Measurements from ENCODE around the gene MMS19.
"Not testable (repeated sequence)": the region's sequence is repeated elsewhere in the genome, so short reads cannot be mapped to it uniquely, and the experiment has no call there.

The MMS19 gene

DNA sequence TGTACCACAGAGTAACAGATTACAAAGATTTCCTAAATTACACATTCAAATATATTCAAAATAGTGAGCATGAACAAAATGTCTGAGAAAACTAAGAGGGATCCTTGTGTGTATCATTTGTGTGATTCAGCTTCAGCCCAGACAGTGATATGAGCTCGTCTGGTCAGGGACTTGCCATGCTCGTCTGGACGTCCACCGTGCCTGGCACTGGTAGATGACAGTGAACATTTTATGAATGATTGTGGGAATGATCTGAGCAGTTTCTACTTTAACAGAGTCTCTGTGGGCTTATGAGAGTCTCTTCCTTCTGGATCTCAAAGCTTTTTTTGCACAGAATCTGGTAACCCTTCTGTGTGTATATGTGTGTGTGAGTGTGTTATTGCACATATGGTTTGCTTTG lies 40.2 kb upstream of the MMS19 start:
- H3K27ac ChIP-seq (ENCODE audit: low read depth, low read length), result no peak overlapping the region
- no peak overlapping the region for H3K4me3 ChIP-seq (ENCODE audit: low read depth, low read length)
- H3K36me3 ChIP-seq (ENCODE audit: control insufficient read depth, insufficient read depth, low read length), result no peaks in the 10 kb centered on the region
- H3K27me3 ChIP-seq (ENCODE audit: control insufficient read depth, insufficient read depth, low read length), result no peaks in the 10 kb centered on the region
- H3K9ac ChIP-seq (ENCODE audit: low read depth, low read length), result no peak overlapping the region
- no peaks in the 10 kb centered on the region for H3K9me3 ChIP-seq (ENCODE audit: control insufficient read depth, insufficient read depth, low read length)
- peaks cover 22% of the 10 kb centered on the region for H3K4me1 ChIP-seq (ENCODE audit: control insufficient read depth, insufficient read depth, low read length)

DNA sequence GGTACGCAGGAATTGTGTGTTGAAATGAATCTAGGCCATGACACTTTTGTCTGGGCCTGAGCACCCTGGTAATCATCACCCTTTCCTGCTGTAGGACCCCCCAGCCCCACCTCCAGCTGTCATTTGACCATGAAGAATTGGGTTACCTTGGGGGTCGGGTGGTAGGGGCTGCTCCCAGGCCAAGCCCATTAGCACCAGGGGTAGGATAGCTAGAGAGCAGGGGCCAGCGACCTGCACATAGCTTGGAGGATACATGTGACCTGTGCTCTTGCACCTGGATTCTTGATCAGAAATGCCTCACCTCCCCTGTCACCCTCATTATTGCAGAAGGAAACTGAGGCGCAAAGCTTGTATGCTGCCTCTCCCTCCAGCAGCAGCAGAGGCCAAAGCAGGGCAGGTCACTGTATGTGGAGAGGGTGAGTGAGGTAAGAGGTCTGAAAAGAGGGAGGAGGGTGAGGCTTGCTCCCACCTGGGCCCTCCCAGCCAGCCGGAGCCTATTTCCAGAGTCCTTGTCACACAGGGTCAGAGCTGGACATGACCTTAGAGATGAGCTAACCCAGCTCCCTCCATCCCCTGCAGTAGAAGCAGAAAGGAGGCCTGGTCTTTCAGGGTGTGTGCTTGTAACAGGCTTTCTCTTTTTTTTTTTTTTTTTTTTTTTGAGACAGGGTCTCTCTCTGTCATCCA lies 39.1 kb upstream of the MMS19 start:
- H3K27ac ChIP-seq (ENCODE audit: low read depth, low read length), result no peak overlapping the region

DNA sequence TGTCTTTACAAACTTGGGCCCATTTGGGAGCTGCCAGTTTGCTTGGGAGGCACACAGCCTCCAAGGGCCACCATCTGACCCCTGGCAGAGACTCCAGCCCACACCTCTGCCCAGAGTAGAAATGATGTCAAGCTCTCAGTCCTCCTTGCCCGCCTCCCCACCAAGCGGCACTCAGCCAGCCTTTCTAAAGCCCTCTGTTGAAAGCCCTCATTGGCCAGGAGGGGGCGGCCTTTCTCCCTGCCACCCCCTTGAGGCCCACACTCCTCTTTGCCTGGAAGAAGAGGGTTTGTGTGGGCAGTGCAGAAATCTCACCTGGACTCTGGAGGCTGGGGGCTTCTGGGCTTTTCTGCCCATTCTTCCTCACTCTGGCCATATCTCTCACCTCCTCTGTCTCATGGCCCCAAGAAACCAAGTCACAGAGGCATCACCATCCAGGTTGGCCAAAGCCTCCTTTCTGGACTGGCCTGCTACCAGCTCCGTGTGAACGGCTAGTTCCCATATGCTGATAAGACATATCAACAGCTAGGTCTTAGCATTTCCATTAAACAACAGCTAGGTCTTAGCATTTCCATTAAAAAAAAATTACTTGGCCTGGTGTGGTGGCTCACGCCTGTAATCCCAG lies 36.6 kb upstream of the MMS19 start:
- 0 out of 2 replicates have a peak, but pooled peaks cover 2% of the 10 kb centered on the region for H3K9me3 ChIP-seq (ENCODE audit: control insufficient read depth, insufficient read depth, low read length)
- no peak overlapping the region for H3K4me3 ChIP-seq (ENCODE audit: low read depth, low read length)
- no peaks in the 10 kb centered on the region for H3K27me3 ChIP-seq (ENCODE audit: control insufficient read depth, insufficient read depth, low read length)
- no peak overlapping the region for H3K9ac ChIP-seq (ENCODE audit: low read depth, low read length)
- peaks cover 11% of the 10 kb centered on the region for H3K4me1 ChIP-seq (ENCODE audit: control insufficient read depth, insufficient read depth, low read length)
- no peaks in the 10 kb centered on the region for H3K36me3 ChIP-seq (ENCODE audit: control insufficient read depth, insufficient read depth, low read length)
- H3K27ac ChIP-seq (ENCODE audit: low read depth, low read length), result no peak overlapping the region

More for the DNA sequence above, 39.1 kb upstream of the MMS19 start:
- Histone ChIP-seq H3K36me3 (ENCODE audit: control insufficient read depth, insufficient read depth, low read length) (no peaks in the 10 kb centered on the region), H3K4me1 (ENCODE audit: control insufficient read depth, insufficient read depth, low read length) (peaks cover 22% of the 10 kb centered on the region), H3K9me3 (ENCODE audit: control insufficient read depth, insufficient read depth, low read length) (no peaks in the 10 kb centered on the region), H3K9ac (ENCODE audit: low read depth, low read length) (no peak overlapping the region), H3K27me3 (ENCODE audit: control insufficient read depth, insufficient read depth, low read length) (no peaks in the 10 kb centered on the region), H3K4me3 (ENCODE audit: low read depth, low read length) (no peak overlapping the region)

DNA sequence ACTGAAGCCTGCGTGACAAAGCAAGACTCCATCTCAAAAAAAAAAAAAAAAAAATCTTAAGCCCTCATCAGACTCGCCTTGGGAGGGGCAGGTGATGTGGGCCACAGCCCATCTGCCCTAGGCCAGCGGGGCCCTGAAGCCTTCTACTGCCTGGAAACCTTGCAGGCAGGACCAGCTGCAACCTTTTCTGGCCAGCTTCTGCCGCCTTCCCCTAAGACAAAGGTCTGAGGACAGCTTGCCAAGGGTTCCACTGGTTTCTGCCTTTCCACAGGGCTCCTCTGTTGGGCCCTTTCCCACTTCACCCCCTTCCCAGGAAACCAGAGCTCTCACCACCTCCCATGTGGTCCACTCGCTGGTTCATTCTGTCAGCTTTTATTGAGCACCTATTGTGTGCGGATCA lies 35.7 kb upstream of the MMS19 start:
- no peak overlapping the region for H3K4me3 ChIP-seq (ENCODE audit: low read depth, low read length)
- H3K27ac ChIP-seq (ENCODE audit: low read depth, low read length), result no peak overlapping the region
- H3K9ac ChIP-seq (ENCODE audit: low read depth, low read length), result no peak overlapping the region; the same call in 1 of the 2 replicates
- H3K4me1 ChIP-seq (ENCODE audit: control insufficient read depth, insufficient read depth, low read length), result 0 out of 2 replicates have a peak, but pooled peaks cover 6% of the 10 kb centered on the region
- 0 out of 2 replicates have a peak, but pooled peaks cover 3% of the 10 kb centered on the region for H3K9me3 ChIP-seq (ENCODE audit: control insufficient read depth, insufficient read depth, low read length)
- H3K36me3 ChIP-seq (ENCODE audit: control insufficient read depth, insufficient read depth, low read length), result no peaks in the 10 kb centered on the region
- no peaks in the 10 kb centered on the region for H3K27me3 ChIP-seq (ENCODE audit: control insufficient read depth, insufficient read depth, low read length)

DNA sequence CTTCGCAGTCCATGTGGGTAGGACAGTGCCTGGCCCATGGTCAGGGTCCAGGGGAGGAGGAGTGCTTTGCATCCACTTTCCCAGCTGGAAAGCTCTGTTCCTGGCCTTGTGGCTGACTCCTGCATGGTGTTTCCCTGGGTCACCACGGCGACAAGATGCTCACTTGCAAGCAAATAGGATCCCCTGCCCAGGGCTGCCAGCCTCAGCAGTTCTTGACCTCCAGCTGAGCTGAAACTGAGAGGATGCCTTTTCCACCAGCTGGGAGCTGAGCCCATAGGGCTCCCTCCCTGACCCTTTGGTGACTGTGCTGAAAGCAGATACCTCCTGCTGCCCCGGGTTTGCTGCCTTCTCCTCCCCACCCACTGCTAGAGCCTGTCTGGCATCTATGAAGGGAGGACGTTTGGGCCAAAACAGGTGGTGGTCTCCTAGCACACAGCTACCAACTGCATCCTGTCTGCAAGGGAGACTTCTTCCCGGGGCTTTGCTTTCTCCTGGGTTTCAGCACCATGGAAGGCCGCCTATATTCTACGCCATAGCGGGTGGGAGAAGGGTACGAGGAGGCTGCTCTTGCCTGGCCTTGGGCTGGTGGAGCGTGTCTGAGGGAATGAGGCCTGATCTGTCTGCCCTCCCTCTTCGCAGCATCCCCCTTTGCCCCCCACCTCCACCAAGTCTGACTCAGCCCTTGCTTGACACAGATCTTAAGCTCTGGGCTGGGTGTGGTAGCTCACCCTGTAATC lies 34.9 kb upstream of the MMS19 start:
- peak overlapping the region; percentile 59 for H3K27ac ChIP-seq (ENCODE audit: low read depth, low read length)
- H3K9me3 ChIP-seq (ENCODE audit: control insufficient read depth, insufficient read depth, low read length), result 0 out of 2 replicates have a peak, but pooled peaks cover 3% of the 10 kb centered on the region
- H3K4me3 ChIP-seq (ENCODE audit: low read depth, low read length), result no peak overlapping the region
- 0 out of 2 replicates have a peak, but pooled peaks cover 6% of the 10 kb centered on the region for H3K4me1 ChIP-seq (ENCODE audit: control insufficient read depth, insufficient read depth, low read length)
- no peak overlapping the region for H3K9ac ChIP-seq (ENCODE audit: low read depth, low read length)
- H3K36me3 ChIP-seq (ENCODE audit: control insufficient read depth, insufficient read depth, low read length), result no peaks in the 10 kb centered on the region
- H3K27me3 ChIP-seq (ENCODE audit: control insufficient read depth, insufficient read depth, low read length), result no peaks in the 10 kb centered on the region

DNA sequence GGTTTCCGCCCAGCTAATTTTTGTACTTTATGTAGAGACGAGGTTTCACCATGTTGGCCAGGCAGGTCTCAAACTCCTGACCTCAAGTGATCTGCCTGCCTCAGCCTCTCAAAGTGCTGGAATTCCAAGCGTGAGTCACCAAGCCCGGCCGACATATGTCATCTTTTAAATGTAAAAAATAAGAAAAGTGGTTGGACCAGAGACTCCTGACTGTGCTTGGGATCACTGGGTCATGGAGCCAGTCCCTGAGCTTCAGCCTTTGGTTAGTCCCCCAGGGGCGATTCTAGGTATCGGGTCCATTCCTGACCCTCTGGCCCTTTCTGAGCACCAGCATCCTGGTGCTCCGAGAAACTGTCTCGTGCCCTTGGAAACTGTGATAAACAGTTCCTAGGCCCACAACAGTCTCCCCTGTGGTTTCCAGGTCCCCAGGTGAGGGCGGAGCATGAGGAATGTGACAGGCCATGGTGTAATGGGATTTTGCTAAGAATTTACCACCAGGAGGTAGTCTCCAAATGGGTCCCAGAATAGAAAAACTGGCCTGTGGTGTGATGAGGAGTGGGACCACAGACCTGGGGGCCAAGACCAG lies 33.3 kb upstream of the MMS19 start:
- no peak overlapping the region for H3K4me3 ChIP-seq (ENCODE audit: low read depth, low read length)
- H3K9me3 ChIP-seq (ENCODE audit: control insufficient read depth, insufficient read depth, low read length), result 0 out of 2 replicates have a peak, but pooled peaks cover 3% of the 10 kb centered on the region
- H3K27me3 ChIP-seq (ENCODE audit: control insufficient read depth, insufficient read depth, low read length), result no peaks in the 10 kb centered on the region
- H3K9ac ChIP-seq (ENCODE audit: low read depth, low read length), result no peak overlapping the region
- H3K27ac ChIP-seq (ENCODE audit: low read depth, low read length), result no peak overlapping the region
- 0 out of 2 replicates have a peak, but pooled peaks cover 6% of the 10 kb centered on the region for H3K4me1 ChIP-seq (ENCODE audit: control insufficient read depth, insufficient read depth, low read length)
- no peaks in the 10 kb centered on the region for H3K36me3 ChIP-seq (ENCODE audit: control insufficient read depth, insufficient read depth, low read length)

DNA sequence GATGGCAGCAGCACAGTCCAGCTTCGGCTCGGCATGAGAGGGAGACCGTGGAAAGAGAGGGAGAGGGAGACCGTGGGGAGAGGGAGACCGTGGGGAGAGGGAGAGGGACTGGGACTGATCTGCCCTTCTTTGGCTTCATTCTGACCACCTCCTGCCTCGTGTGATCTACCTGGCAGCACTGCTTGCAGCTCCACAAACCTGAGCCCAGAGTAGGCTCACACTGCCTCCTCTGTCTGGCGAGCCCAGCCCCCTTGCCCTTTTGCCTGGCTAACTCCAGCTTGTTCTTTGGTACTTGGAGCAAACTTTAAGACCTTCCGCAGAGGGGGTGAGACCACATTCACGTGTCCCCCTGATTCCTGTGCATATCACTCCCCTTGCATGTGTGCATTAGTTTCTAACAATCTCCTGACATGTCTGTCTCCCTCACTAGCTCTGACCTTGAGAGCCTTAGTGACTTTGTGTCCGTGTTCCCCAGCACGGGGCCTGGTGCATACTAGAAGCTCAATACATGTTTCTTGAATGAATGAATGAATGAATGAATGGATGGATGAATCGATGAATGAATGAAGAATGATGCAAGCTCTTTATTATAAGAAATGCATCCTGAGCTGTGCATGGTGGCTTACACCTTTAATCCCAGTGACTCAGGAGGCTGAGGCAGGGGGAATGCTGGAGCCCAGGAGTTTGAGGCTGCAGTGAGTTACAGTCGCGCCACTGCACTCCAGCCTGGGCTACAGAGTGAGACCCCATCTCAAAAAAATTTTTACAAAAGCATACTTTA lies 31.7 kb upstream of the MMS19 start:
- Histone ChIP-seq H3K27ac (ENCODE audit: low read depth, low read length) (no peak overlapping the region), H3K9ac (ENCODE audit: low read depth, low read length) (no peak overlapping the region), H3K4me3 (ENCODE audit: low read depth, low read length) (no peak overlapping the region), H3K27me3 (ENCODE audit: control insufficient read depth, insufficient read depth, low read length) (no peaks in the 10 kb centered on the region), H3K36me3 (ENCODE audit: control insufficient read depth, insufficient read depth, low read length) (no peaks in the 10 kb centered on the region), H3K9me3 (ENCODE audit: control insufficient read depth, insufficient read depth, low read length) (0 out of 2 replicates have a peak, but pooled peaks cover 3% of the 10 kb centered on the region), H3K4me1 (ENCODE audit: control insufficient read depth, insufficient read depth, low read length) (0 out of 2 replicates have a peak, but pooled peaks cover 6% of the 10 kb centered on the region)

DNA sequence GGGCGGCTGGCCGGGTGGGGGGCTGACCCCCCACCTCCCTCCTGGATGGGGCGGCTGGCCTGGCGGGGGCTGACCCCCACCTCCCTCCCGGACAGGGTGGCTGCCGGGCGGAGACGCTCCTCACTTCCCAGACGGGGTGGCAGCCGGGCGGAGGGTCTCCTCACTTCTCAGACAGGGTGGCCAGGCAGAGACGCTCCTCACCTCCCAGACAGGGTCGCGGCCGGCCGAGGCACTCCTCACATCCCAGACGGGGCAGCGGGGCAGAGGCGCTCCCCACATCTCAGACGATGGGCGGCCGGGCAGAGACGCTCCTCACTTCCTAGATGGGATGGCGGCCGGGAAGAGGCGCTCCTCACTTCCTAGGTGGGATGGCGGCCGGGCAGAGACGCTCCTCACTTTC lies 30.7 kb upstream of the MMS19 start:
- not testable (repeated sequence) for H3K36me3 ChIP-seq (ENCODE audit: control insufficient read depth, insufficient read depth, low read length); H3K27me3 ChIP-seq (ENCODE audit: control insufficient read depth, insufficient read depth, low read length); H3K4me1 ChIP-seq (ENCODE audit: control insufficient read depth, insufficient read depth, low read length); H3K4me3 ChIP-seq (ENCODE audit: low read depth, low read length); H3K9me3 ChIP-seq (ENCODE audit: control insufficient read depth, insufficient read depth, low read length); H3K27ac ChIP-seq (ENCODE audit: low read depth, low read length); H3K9ac ChIP-seq (ENCODE audit: low read depth, low read length)

DNA sequence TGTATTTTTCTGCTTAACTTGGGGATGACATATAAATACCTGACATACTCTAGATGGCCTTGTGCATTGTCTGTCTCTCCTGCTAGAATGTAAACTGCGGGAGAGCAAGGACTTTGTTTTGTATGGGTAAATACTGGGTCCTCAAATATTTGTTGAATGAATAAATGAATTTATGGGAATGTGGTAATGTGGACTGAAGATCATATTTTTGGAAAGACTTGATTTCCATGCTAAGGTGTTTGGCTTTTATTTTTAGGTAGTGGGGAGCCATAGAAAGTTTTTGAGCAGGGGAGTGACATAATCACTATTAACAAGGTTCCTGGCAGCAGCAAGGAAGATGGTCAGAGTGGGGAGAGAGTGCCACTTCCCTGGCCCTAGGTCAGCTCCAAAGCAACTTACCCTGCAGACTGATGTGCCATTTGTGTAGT lies 27.5 kb upstream of the MMS19 start:
- Histone ChIP-seq H3K9me3 (ENCODE audit: control insufficient read depth, insufficient read depth, low read length) (0 out of 2 replicates have a peak, but pooled peaks cover 3% of the 10 kb centered on the region), H3K9ac (ENCODE audit: low read depth, low read length) (no peak overlapping the region), H3K27me3 (ENCODE audit: control insufficient read depth, insufficient read depth, low read length) (no peaks in the 10 kb centered on the region), H3K4me1 (ENCODE audit: control insufficient read depth, insufficient read depth, low read length) (peaks cover 13% of the 10 kb centered on the region), H3K4me3 (ENCODE audit: low read depth, low read length) (no peak overlapping the region), H3K27ac (ENCODE audit: low read depth, low read length) (no peak overlapping the region), H3K36me3 (ENCODE audit: control insufficient read depth, insufficient read depth, low read length) (no peaks in the 10 kb centered on the region)

DNA sequence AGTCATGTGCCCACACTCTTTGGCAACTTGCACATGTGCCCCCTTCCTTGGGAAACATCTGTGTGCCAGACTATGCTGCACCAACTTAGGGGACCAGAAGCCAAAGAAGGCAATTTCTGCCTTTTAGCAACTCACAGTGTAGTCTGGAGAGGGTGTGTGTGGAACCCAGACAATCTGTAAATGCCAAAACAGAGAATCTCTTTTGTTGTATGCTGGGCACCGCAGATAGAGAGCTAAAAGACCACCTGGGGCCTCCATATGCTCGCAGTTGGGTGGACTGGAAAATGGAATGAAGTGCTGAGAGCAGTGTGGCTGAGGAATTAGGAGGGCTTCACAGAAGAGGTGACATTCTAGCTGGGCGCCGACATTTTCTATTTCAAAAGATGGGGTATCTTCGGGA lies 26.9 kb upstream of the MMS19 start:
- 0 out of 2 replicates have a peak, but pooled peaks cover 3% of the 10 kb centered on the region for H3K9me3 ChIP-seq (ENCODE audit: control insufficient read depth, insufficient read depth, low read length)
- no peak overlapping the region for H3K9ac ChIP-seq (ENCODE audit: low read depth, low read length)
- no peak overlapping the region for H3K27ac ChIP-seq (ENCODE audit: low read depth, low read length)
- H3K4me1 ChIP-seq (ENCODE audit: control insufficient read depth, insufficient read depth, low read length), result peaks cover 19% of the 10 kb centered on the region
- no peak overlapping the region for H3K4me3 ChIP-seq (ENCODE audit: low read depth, low read length)
- H3K27me3 ChIP-seq (ENCODE audit: control insufficient read depth, insufficient read depth, low read length), result no peaks in the 10 kb centered on the region
- no peaks in the 10 kb centered on the region for H3K36me3 ChIP-seq (ENCODE audit: control insufficient read depth, insufficient read depth, low read length)

Data from HUES48 (cell line).